GM23338 (cell line): Measurements from ENCODE around the gene YWHAE. TPM values are rescaled to one million over a fixed set of nuclear protein-coding genes. Genes with fewer than 3 reads are reported as not detected.

Experiments
- ATAC-seq: fragments of 200-7000 bp; cut with Tn5 transposase; 3 replicates; pipeline ENCODE4 v1.9.1; 2020
- DNase-seq: peaks from one replicate; pipeline ENCODE4 v3.0.0-alpha.2; 2015; ENCODE audit warnings: low spot score
- H2AFZ ChIP-seq: fragments of 200-600 bp; sonication (generic); 2 replicates; pipeline ENCODE4 v1.8.0; 2016; ENCODE audit warnings: antibody characterized with exemption, mild to moderate bottlenecking, moderate library complexity
- H3F3A ChIP-seq: fragments of 200-600 bp; sonication (generic); replicated peaks from 2 replicates; pipeline ENCODE4 v1.8.0; 2017; ENCODE audit warnings: antibody characterized with exemption, mixed run types, low read depth
- H3K27ac ChIP-seq: fragments of 200-600 bp; sonication (generic); 2 replicates; pipeline ENCODE4 v1.6.1; 2016; ENCODE audit warnings: low read depth
- H3K27me3 ChIP-seq: fragments of 200-600 bp; sonication (generic); 2 replicates; pipeline ENCODE4 v1.8.0; 2016; ENCODE audit warnings: mild to moderate bottlenecking, mixed run types, moderate library complexity; ENCODE audit not compliant: insufficient read depth
- H3K36me3 ChIP-seq: fragments of 200-600 bp; sonication (generic); 2 replicates; pipeline ENCODE4 v1.8.0; 2016; ENCODE audit warnings: mild to moderate bottlenecking; ENCODE audit not compliant: insufficient read depth
- H3K4me1 ChIP-seq: fragments of 200-600 bp; sonication (generic); 2 replicates; pipeline ENCODE4 v1.8.0; 2016; ENCODE audit warnings: mild to moderate bottlenecking, moderate library complexity; ENCODE audit not compliant: insufficient read depth
- H3K4me2 ChIP-seq: fragments of 200-600 bp; sonication (generic); 2 replicates; pipeline ENCODE4 v1.7.1; 2017; ENCODE audit warnings: mixed run types
- H3K4me3 ChIP-seq: fragments of 200-600 bp; sonication (generic); 2 replicates; pipeline ENCODE4 v1.6.1; 2016; ENCODE audit warnings: mixed run types
- H3K79me2 ChIP-seq: fragments of 200-600 bp; sonication (generic); replicated peaks from 2 replicates; pipeline ENCODE4 v1.8.0; 2017; ENCODE audit warnings: mild to moderate bottlenecking; ENCODE audit not compliant: insufficient read depth
- H3K9me2 ChIP-seq: fragments of 200-600 bp; sonication (generic); 2 replicates; pipeline ENCODE4 v1.8.0; 2017; ENCODE audit not compliant: insufficient read depth
- H4K20me1 ChIP-seq: fragments of 200-600 bp; sonication (generic); replicated peaks from 2 replicates; pipeline ENCODE4 v1.8.0; 2017; ENCODE audit warnings: mild to moderate bottlenecking; ENCODE audit not compliant: insufficient read depth
- H3K27ac Mint-ChIP-seq: 2 replicates; pipeline ENCODE4 v1.8.0; 2020; ENCODE audit warnings: inconsistent platforms, mild to moderate bottlenecking, moderate library complexity, mixed read lengths
- H3K27me3 Mint-ChIP-seq: 3 replicates; pipeline ENCODE4 v1.8.0; 2022; ENCODE audit warnings: low read depth, mild to moderate bottlenecking, moderate library complexity, mixed read lengths, inconsistent platforms; ENCODE audit not compliant: insufficient read depth, poor library complexity
- H3K36me3 Mint-ChIP-seq: 3 replicates; pipeline ENCODE4 v1.8.0; 2021; ENCODE audit warnings: low read depth, mild to moderate bottlenecking, inconsistent platforms, moderate library complexity, mixed read lengths
- H3K4me1 Mint-ChIP-seq: 3 replicates; pipeline ENCODE4 v1.8.0; 2020; ENCODE audit warnings: mild to moderate bottlenecking, inconsistent platforms, mixed read lengths
- H3K4me3 Mint-ChIP-seq: 3 replicates; pipeline ENCODE4 v1.8.0; 2021; ENCODE audit warnings: moderate library complexity, mild to moderate bottlenecking, inconsistent platforms, mixed read lengths
- H3K9me3 Mint-ChIP-seq: 3 replicates; pipeline ENCODE4 v1.8.0; 2020; ENCODE audit warnings: moderate library complexity, mild to moderate bottlenecking, inconsistent platforms, mixed read lengths
- CREB1 ChIP-seq: fragments of 250-450 bp; sonication (Bioruptor Pico); IDR thresholded peaks from 2 replicates; pipeline ENCODE4 v1.5.0; 2020; ENCODE audit warnings: low read depth, mild to moderate bottlenecking, moderate library complexity
- EZH2 ChIP-seq: fragments of 200-600 bp; sonication (generic); IDR thresholded peaks from one replicate; pipeline ENCODE4 v1.8.0; 2017; ENCODE audit warnings: antibody characterized with exemption, mild to moderate bottlenecking, low read depth; ENCODE audit not compliant: unreplicated experiment
- EZH2phosphoT487 ChIP-seq: fragments of 200-600 bp; sonication (generic); IDR thresholded peaks from one replicate; pipeline ENCODE4 v1.8.1; 2018; ENCODE audit warnings: antibody characterized with exemption; ENCODE audit not compliant: unreplicated experiment
- JUNB ChIP-seq: IDR thresholded peaks from one replicate; pipeline ENCODE4 v1.6.1; 2016; ENCODE audit warnings: antibody characterized with exemption; ENCODE audit not compliant: unreplicated experiment
- ZNF114 ChIP-seq: fragments of 250-450 bp; sonication (Bioruptor Pico); IDR thresholded peaks from 2 replicates; pipeline ENCODE4 v1.5.0; 2020; ENCODE audit warnings: mild to moderate bottlenecking, moderate library complexity
- ZNF462 ChIP-seq: fragments of 250-450 bp; sonication (Bioruptor Pico); IDR thresholded peaks from 2 replicates; pipeline ENCODE4 v1.5.0; 2020; ENCODE audit warnings: mild to moderate bottlenecking, moderate library complexity
- polyA plus RNA-seq: library from polyadenylated mRNA; unstranded; fragments of >200 nt; fragmentation: Nextera tagmentation; extraction: Ambion mirVana; gene quantifications from 2 replicates; pipeline ENCODE4 v1.2.1, GENCODE V29; 2016
- total RNA-seq: library from RNA; depleted of rRNA; stranded (reverse); fragments of >200 nt; shearing (Covaris generic); gene quantifications from 2 replicates; pipeline ENCODE4 v1.2.3, GENCODE V29; 2014
- TF ChIP-seq, protein P1 (sequence below): IDR thresholded peaks from one replicate; pipeline ENCODE4 v1.6.1; 2018; ENCODE audit warnings: antibody characterized with exemption; ENCODE audit not compliant: unreplicated experiment

The YWHAE gene
- total and polyA plus RNA-seq, 2 experiments from 2014 or later, result 1,251 to 1,283 TPM

GRCh38 chr17:1362065-1362848 lies 37.8 kb downstream of the YWHAE start (continued):
- no peak for TF ChIP-seq ZNF462 (CRISPR knock-in tag)
- no peak for TF ChIP-seq EZH2

DNA sequence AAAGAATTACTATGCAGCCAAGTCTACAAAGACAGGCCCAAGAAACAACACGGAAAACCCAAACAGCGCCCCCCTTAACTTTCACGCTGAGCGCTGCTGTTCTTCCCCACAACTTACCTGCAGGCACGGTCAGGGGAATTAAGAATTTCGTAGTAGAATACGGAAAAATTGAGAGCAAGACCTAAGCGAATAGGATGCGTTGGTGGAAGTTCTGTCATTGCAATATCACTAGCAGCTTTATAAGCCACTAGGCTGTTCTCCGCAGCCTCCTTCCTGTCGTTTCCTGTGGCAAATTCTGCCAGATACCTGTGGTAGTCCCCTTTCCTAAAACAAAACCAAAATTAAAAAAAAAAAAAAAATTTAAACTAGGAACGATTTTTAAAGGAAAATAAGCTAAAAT lies 39.0 kb downstream of the YWHAE start:
- H3K36me3 Mint-ChIP-seq, result peaks cover 78% of the 10 kb centered on the region
- H3K9me3 Mint-ChIP-seq, result no peaks in the 10 kb centered on the region; the same call in 2 of the 3 replicates
- Histone ChIP-seq H3K79me2 (peaks cover 97% of the 10 kb centered on the region), H3K27ac (no peak overlapping the region), H3K9me2 (no peaks in the 10 kb centered on the region), H3F3A (peaks cover 17% of the 10 kb centered on the region), H4K20me1 (peaks cover 62% of the 10 kb centered on the region), H3K4me3 (no peak overlapping the region), H3K4me1 (no peaks in the 10 kb centered on the region), H3K27me3 (no peaks in the 10 kb centered on the region), H3K4me2 (no peak overlapping the region), H3K36me3 (peaks cover 42% of the 10 kb centered on the region), H2AFZ (no peak overlapping the region)
- peaks cover 28% of the 10 kb centered on the region for H3K4me1 Mint-ChIP-seq
- peak; percentile 15 for DNase-seq
- H3K27ac Mint-ChIP-seq, result no peak overlapping the region
- no peak for ATAC-seq
- H3K4me3 Mint-ChIP-seq, result no peak overlapping the region
- peaks cover 13% of the 10 kb centered on the region for H3K27me3 Mint-ChIP-seq
- TF ChIP-seq ZNF114 (CRISPR knock-in tag) (no peak), JUNB (no peak), EZH2phosphoT487 (no peak), CREB1 (CRISPR knock-in tag) (no peak)
- TF ChIP-seq, protein P1, sequence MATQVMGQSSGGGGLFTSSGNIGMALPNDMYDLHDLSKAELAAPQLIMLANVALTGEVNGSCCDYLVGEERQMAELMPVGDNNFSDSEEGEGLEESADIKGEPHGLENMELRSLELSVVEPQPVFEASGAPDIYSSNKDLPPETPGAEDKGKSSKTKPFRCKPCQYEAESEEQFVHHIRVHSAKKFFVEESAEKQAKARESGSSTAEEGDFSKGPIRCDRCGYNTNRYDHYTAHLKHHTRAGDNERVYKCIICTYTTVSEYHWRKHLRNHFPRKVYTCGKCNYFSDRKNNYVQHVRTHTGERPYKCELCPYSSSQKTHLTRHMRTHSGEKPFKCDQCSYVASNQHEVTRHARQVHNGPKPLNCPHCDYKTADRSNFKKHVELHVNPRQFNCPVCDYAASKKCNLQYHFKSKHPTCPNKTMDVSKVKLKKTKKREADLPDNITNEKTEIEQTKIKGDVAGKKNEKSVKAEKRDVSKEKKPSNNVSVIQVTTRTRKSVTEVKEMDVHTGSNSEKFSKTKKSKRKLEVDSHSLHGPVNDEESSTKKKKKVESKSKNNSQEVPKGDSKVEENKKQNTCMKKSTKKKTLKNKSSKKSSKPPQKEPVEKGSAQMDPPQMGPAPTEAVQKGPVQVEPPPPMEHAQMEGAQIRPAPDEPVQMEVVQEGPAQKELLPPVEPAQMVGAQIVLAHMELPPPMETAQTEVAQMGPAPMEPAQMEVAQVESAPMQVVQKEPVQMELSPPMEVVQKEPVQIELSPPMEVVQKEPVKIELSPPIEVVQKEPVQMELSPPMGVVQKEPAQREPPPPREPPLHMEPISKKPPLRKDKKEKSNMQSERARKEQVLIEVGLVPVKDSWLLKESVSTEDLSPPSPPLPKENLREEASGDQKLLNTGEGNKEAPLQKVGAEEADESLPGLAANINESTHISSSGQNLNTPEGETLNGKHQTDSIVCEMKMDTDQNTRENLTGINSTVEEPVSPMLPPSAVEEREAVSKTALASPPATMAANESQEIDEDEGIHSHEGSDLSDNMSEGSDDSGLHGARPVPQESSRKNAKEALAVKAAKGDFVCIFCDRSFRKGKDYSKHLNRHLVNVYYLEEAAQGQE, result no peak
